Measurements from ENCODE around the gene PCDHGA10. TPM values are rescaled to one million over a fixed set of nuclear protein-coding genes. Genes with fewer than 3 reads are reported as not detected.
"Not testable (repeated sequence)": the region's sequence is repeated elsewhere in the genome, so short reads cannot be mapped to it uniquely, and the experiment has no call there.

The PCDHGA10 gene
- total RNA-seq, 2 donors from 2014 or later, result 3.2 to 20.7 TPM

- H3K9me3 Mint-ChIP-seq, result peaks cover 72% of the 10 kb centered on the region
Measured at GRCh38 chr5:141430332-141431113, 17.7 kb downstream of the PCDHGA10 start, which contains the start of gene PCDHGA12. TSS of gene PCDHGA12 (plus strand) at chr5:141430507. CDS start at chr5:141430760, 253 bp downstream.

GRCh38 chr5:141431286-141431685 is 18.5 kb downstream of the PCDHGA10 start:
- H3K27me3 ChIP-seq (ENCODE audit: control insufficient read depth, insufficient read depth, low read length, poor library complexity, severe bottlenecking), result no peaks in the 10 kb centered on the region
- H3K4me1 ChIP-seq (ENCODE audit: control insufficient read depth, insufficient read depth, low read length), result no peaks in the 10 kb centered on the region
- Mint-ChIP-seq H3K4me1 (no peaks in the 10 kb centered on the region), H3K36me3 (ENCODE audit: low read depth) (peaks cover 59% of the 10 kb centered on the region), H3K4me3 (no peak overlapping the region), H3K27me3 (ENCODE audit: insufficient read depth) (no peaks in the 10 kb centered on the region), H3K27ac (no peak overlapping the region), H3K9me3 (peaks cover 73% of the 10 kb centered on the region)
- no peaks in the 10 kb centered on the region for H3K36me3 ChIP-seq (ENCODE audit: control insufficient read depth, insufficient read depth, low read length)
- no peak for TF ChIP-seq CTCF (conservative IDR thresholded peaks at IDR 0.05)
- no peak overlapping the region for H3K9ac ChIP-seq (ENCODE audit: extremely low read depth, low read length, poor library complexity, severe bottlenecking)
- H3K27ac ChIP-seq (ENCODE audit: low read depth, low read length), result no peak overlapping the region
- H3K9me3 ChIP-seq (ENCODE audit: control insufficient read depth, low read length), result peaks cover 71% of the 10 kb centered on the region
- no peak for DNase-seq
- no peak overlapping the region for H3K4me3 ChIP-seq (ENCODE audit: low read length)
- 95 to 96% methylated on average over 37 of the region's 37 CpGs for WGBS, 2 experiments (ENCODE audit: insufficient coverage in 1 of 2, insufficient read length in 1 of 2)

More at GRCh38 chr5:141430332-141431113, 17.7 kb downstream of the PCDHGA10 start, which contains the start of gene PCDHGA12:
- Histone ChIP-seq H3K9ac (ENCODE audit: extremely low read depth, low read length, poor library complexity, severe bottlenecking) (no peak within 1 kb of the TSS), H3K4me1 (ENCODE audit: control insufficient read depth, insufficient read depth, low read length) (no peaks in the 10 kb centered on the region), H3K9me3 (ENCODE audit: control insufficient read depth, low read length) (peaks cover 77% of the 10 kb centered on the region), H3K36me3 (ENCODE audit: control insufficient read depth, insufficient read depth, low read length) (no peaks in the 10 kb centered on the region), H3K27me3 (ENCODE audit: control insufficient read depth, insufficient read depth, low read length, poor library complexity, severe bottlenecking) (no peaks in the 10 kb centered on the region), H3K4me3 (ENCODE audit: low read length) (no peak within 1 kb of the TSS), H3K27ac (ENCODE audit: low read depth, low read length) (no peak within 1 kb of the TSS)
- Mint-ChIP-seq H3K27me3 (ENCODE audit: insufficient read depth) (no peaks in the 10 kb centered on the region), H3K4me3 (no peak within 1 kb of the TSS), H3K27ac (no peak within 1 kb of the TSS), H3K4me1 (no peaks in the 10 kb centered on the region), H3K36me3 (ENCODE audit: low read depth) (peaks cover 66% of the 10 kb centered on the region)
- TF ChIP-seq CTCF (conservative IDR thresholded peaks at IDR 0.05), result no peak
- 94 to 97% methylated on average over 25 to 33 of the region's 33 CpGs for WGBS, 2 experiments (ENCODE audit: insufficient coverage in 1 of 2, insufficient read length in 1 of 2)
- no peak for DNase-seq

- WGBS, 2 experiments (ENCODE audit: insufficient coverage in 1 of 2, insufficient read length in 1 of 2), result 95 to 100% methylated on average over 12 to 31 of the region's 38 CpGs
- H3K36me3 Mint-ChIP-seq (ENCODE audit: low read depth), result peaks cover 52% of the 10 kb centered on the region
- DNase-seq; H3K4me3 ChIP-seq (ENCODE audit: low read length); H3K4me3 Mint-ChIP-seq; H3K27me3 Mint-ChIP-seq (ENCODE audit: insufficient read depth); H3K4me1 Mint-ChIP-seq; H3K9ac ChIP-seq (ENCODE audit: extremely low read depth, low read length, poor library complexity, severe bottlenecking); H3K27me3 ChIP-seq (ENCODE audit: control insufficient read depth, insufficient read depth, low read length, poor library complexity, severe bottlenecking); H3K27ac ChIP-seq (ENCODE audit: low read depth, low read length); H3K27ac Mint-ChIP-seq; H3K4me1 ChIP-seq (ENCODE audit: control insufficient read depth, insufficient read depth, low read length); H3K36me3 ChIP-seq (ENCODE audit: control insufficient read depth, insufficient read depth, low read length): not testable (repeated sequence)
- peaks cover 63% of the 10 kb centered on the region for H3K9me3 Mint-ChIP-seq
- peaks cover 62% of the 10 kb centered on the region for H3K9me3 ChIP-seq (ENCODE audit: control insufficient read depth, low read length)
Measured at GRCh38 chr5:141432308-141432707, 19.5 kb downstream of the PCDHGA10 start.

DNA sequence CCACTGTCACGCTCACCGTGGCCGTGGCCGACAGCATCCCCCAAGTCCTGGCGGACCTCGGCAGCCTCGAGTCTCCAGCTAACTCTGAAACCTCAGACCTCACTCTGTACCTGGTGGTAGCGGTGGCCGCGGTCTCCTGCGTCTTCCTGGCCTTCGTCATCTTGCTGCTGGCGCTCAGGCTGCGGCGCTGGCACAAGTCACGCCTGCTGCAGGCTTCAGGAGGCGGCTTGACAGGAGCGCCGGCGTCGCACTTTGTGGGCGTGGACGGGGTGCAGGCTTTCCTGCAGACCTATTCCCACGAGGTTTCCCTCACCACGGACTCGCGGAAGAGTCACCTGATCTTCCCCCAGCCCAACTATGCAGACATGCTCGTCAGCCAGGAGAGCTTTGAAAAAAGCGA is 19.9 kb downstream of the PCDHGA10 start:
- H3K9ac ChIP-seq (ENCODE audit: extremely low read depth, low read length, poor library complexity, severe bottlenecking); H3K27ac Mint-ChIP-seq; H3K4me1 ChIP-seq (ENCODE audit: control insufficient read depth, insufficient read depth, low read length); H3K4me1 Mint-ChIP-seq; H3K27me3 Mint-ChIP-seq (ENCODE audit: insufficient read depth); H3K27me3 ChIP-seq (ENCODE audit: control insufficient read depth, insufficient read depth, low read length, poor library complexity, severe bottlenecking); DNase-seq; H3K4me3 ChIP-seq (ENCODE audit: low read length); H3K36me3 ChIP-seq (ENCODE audit: control insufficient read depth, insufficient read depth, low read length); H3K4me3 Mint-ChIP-seq; H3K27ac ChIP-seq (ENCODE audit: low read depth, low read length): not testable (repeated sequence)
- peaks cover 57% of the 10 kb centered on the region for H3K9me3 ChIP-seq (ENCODE audit: control insufficient read depth, low read length)
- H3K36me3 Mint-ChIP-seq (ENCODE audit: low read depth), result peaks cover 48% of the 10 kb centered on the region
- peaks cover 60% of the 10 kb centered on the region for H3K9me3 Mint-ChIP-seq
- 91 to 96% methylated on average over 16 to 29 of the region's 29 CpGs for WGBS, 2 experiments (ENCODE audit: insufficient coverage in 1 of 2, insufficient read length in 1 of 2)

Data from endodermal cell (in vitro differentiated cells).